ENCODE measurements around the gene COPS9. TPM values are rescaled to one million over a fixed set of nuclear protein-coding genes. Genes with fewer than 3 reads are reported as not detected.

The COPS9 gene
- total RNA-seq, 1 experiment from 2014 or later: 265 TPM

GRCh38 chr2:240106765-240107476 is 29.2 kb downstream of the COPS9 start:
- no peak for DNase-seq
- Histone ChIP-seq H3K4me3 (no peak overlapping the region), H3K9me3 (replicated peaks) (no peaks in the 10 kb centered on the region), H3K36me3 (no peaks in the 10 kb centered on the region), H3K27me3 (peaks cover 6% of the 10 kb centered on the region; the same call in 1 of the 2 replicates), H3K27ac (no peak overlapping the region), H3K4me1 (no peaks in the 10 kb centered on the region)

DNA sequence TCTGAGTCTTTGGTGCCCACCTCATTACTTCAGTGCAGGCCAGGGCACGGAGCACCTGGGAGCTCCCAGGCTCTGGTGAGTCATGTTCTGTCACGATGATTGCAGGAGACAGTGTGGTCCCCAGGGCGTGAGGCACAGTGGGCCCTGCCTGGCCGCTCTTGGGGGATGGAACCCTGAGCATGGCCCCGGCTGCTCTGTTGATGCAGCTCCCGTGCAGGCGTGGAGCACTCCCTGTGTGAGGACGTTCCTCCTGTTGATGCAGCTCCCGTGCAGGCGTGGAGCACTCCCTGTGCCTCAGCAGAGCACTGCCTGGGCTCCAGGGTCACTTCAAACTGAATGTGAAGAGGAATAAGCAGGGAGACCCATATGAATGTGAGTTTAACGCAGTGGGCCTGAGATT is 30.1 kb downstream of the COPS9 start:
- H3K4me1 ChIP-seq: no peaks in the 10 kb centered on the region
- DNase-seq: no peak

GRCh38 chr2:240103136-240103535 is 33.0 kb downstream of the COPS9 start:
- Histone ChIP-seq H3K9me3 (replicated peaks) (peaks cover 8% of the 10 kb centered on the region; the same call in 1 of the 2 replicates), H3K27ac (no peak overlapping the region), H3K27me3 (no peaks in the 10 kb centered on the region), H3K36me3 (no peaks in the 10 kb centered on the region), H3K4me1 (no peaks in the 10 kb centered on the region; the same call in 1 of the 2 replicates), H3K4me3 (no peak overlapping the region)
- DNase-seq: no peak

More for the DNA sequence above, 30.1 kb downstream of the COPS9 start:
- Histone ChIP-seq H3K27ac (no peak overlapping the region), H3K4me3 (no peak overlapping the region), H3K9me3 (replicated peaks) (no peaks in the 10 kb centered on the region), H3K27me3 (no peaks in the 10 kb centered on the region), H3K36me3 (no peaks in the 10 kb centered on the region)

DNA sequence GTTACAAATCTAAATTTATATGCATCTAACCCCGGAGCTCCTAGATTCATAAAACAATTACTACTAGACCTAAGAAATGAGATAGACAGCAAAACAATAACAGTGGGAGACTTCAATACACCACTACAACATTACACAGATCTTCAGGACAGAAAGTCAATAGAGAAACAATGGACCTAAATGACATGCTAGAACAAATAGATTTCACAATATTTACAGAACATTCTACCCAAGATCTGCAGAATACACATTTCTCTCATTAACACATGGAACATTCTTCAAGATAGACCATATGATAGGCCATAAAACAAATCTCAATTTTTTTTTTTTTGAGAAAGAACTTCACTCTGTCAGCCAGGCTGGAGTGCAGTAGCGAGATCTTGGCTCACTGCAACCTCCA is 37.8 kb downstream of the COPS9 start:
- Histone ChIP-seq H3K4me1 (no peaks in the 10 kb centered on the region; the same call in 1 of the 2 replicates), H3K4me3 (no peak overlapping the region), H3K36me3 (no peaks in the 10 kb centered on the region), H3K27me3 (0 out of 2 replicates have a peak, but pooled peaks cover 11% of the 10 kb centered on the region), H3K27ac (no peak overlapping the region), H3K9me3 (replicated peaks) (peaks cover 17% of the 10 kb centered on the region; the same call in 1 of the 2 replicates)
- DNase-seq: no peak

GRCh38 chr2:240095556-240096523 is 40.3 kb downstream of the COPS9 start:
- Histone ChIP-seq H3K27ac (no peak overlapping the region), H3K9me3 (replicated peaks) (peaks cover 17% of the 10 kb centered on the region; the same call in 1 of the 2 replicates), H3K27me3 (0 out of 2 replicates have a peak, but pooled peaks cover 14% of the 10 kb centered on the region), H3K36me3 (no peaks in the 10 kb centered on the region), H3K4me1 (no peaks in the 10 kb centered on the region; the same call in 1 of the 2 replicates), H3K4me3 (no peak overlapping the region)
- DNase-seq: no peak

DNA sequence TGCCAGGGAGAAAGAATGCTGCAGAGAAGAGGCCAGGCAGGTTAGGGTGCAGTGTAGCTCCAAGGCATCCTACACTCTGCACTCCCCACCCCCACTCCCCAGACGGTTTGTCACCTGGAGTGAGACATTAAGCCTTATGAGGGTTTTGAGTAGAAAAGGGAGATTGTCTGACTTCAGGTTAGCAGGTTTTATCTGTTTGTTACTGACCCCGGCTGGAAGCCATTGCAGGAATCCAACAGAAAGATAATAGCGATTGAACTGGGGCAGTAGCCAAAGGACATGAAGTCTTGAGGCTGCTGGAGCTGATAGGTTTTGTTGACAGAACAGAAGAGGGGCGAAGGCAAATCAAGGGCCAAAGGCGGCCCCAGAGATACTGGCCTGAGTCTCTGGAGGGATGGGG is 46.8 kb downstream of the COPS9 start:
- Histone ChIP-seq H3K9me3 (replicated peaks) (peaks cover 8% of the 10 kb centered on the region; the same call in 1 of the 2 replicates), H3K4me1 (no peaks in the 10 kb centered on the region), H3K36me3 (no peaks in the 10 kb centered on the region), H3K4me3 (no peak overlapping the region), H3K27me3 (0 out of 2 replicates have a peak, but pooled peaks cover 9% of the 10 kb centered on the region), H3K27ac (no peak overlapping the region)
- DNase-seq: no peak

DNA sequence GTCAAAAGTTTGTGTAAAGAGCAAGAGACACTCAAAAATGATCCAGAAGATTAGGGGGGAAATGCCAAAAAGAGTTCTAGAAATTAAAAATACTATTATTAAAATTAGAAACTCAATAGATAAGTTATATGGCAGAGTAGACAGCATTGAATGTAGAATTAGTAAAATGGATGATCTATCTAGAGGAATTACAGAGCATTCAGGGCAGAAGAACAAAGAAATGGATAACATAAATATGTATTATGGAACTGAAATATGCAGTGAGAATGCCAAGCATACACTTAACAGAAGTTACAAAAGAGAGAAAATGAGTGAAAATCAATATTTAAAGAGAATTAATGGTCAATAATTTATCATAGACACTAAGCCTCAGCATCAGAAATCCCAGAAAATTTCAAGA is 49.5 kb downstream of the COPS9 start:
- no peak for DNase-seq
- H3K27ac ChIP-seq: no peak overlapping the region
- no peaks in the 10 kb centered on the region for H3K4me1 ChIP-seq
- H3K36me3 ChIP-seq: no peaks in the 10 kb centered on the region
- no peak overlapping the region for H3K4me3 ChIP-seq
- H3K9me3 ChIP-seq (replicated peaks): peaks cover 8% of the 10 kb centered on the region; the same call in 1 of the 2 replicates
- no peaks in the 10 kb centered on the region for H3K27me3 ChIP-seq

Other genes starting within 250 kb of the COPS9 start
- gene NDUFA10, start 111.0 kb downstream of the COPS9 start, total RNA-seq (2014; rRNA removed; shearing (Covaris generic)): 146 and 171 TPM in 2 replicates
- not detected in 2 replicates for gene OR6B2, start 105.9 kb downstream of the COPS9 start, total RNA-seq (2014; rRNA removed; shearing (Covaris generic))
- gene OR6B3, start 82.8 kb downstream of the COPS9 start, total RNA-seq (2014; rRNA removed; shearing (Covaris generic)): not detected in 2 replicates
- 0.73 TPM in 1 of 2 replicates, not detected in the other for gene OTOS, start 4.4 kb upstream of the COPS9 start, total RNA-seq (2014; rRNA removed; shearing (Covaris generic))